ENCODE measurements around the gene TCF7L1.

TCF7L1 gene

GRCh38 chr2:85247610-85248009, 114.4 kb downstream of the TCF7L1 start:
- DNase-seq = no peak
- H3K9me3 Mint-ChIP-seq = no peaks in the 10 kb centered on the region
- no peak for ATAC-seq
- no peak overlapping the region for H3K4me3 Mint-ChIP-seq
- no peaks in the 10 kb centered on the region for H3K27me3 Mint-ChIP-seq
- peaks cover 7% of the 10 kb centered on the region for H3K4me1 Mint-ChIP-seq
- no peak overlapping the region for H3K27ac Mint-ChIP-seq
- H3K36me3 Mint-ChIP-seq (ENCODE audit: low read depth) = no peaks in the 10 kb centered on the region

GRCh38 chr2:85248773-85249509, 115.7 kb downstream of the TCF7L1 start:
- ATAC-seq = no peak
- Mint-ChIP-seq H3K27me3 (no peaks in the 10 kb centered on the region), H3K4me3 (no peak overlapping the region), H3K36me3 (ENCODE audit: low read depth) (no peaks in the 10 kb centered on the region), H3K4me1 (peaks cover 7% of the 10 kb centered on the region), H3K9me3 (no peaks in the 10 kb centered on the region), H3K27ac (no peak overlapping the region)
- DNase-seq = no peak

- Mint-ChIP-seq H3K9me3 (no peaks in the 10 kb centered on the region), H3K27ac (no peak overlapping the region), H3K4me1 (peaks cover 7% of the 10 kb centered on the region), H3K36me3 (ENCODE audit: low read depth) (no peaks in the 10 kb centered on the region), H3K4me3 (no peak overlapping the region), H3K27me3 (no peaks in the 10 kb centered on the region)
- no peak for ATAC-seq
- no peak for DNase-seq
Observed at GRCh38 chr2:85250045-85250444, 116.9 kb downstream of the TCF7L1 start.

- DNase-seq (no peak), ATAC-seq (no peak)
- Mint-ChIP-seq H3K27me3 (no peaks in the 10 kb centered on the region), H3K4me1 (peaks cover 5% of the 10 kb centered on the region), H3K27ac (no peak overlapping the region), H3K9me3 (no peaks in the 10 kb centered on the region), H3K36me3 (ENCODE audit: low read depth) (no peaks in the 10 kb centered on the region), H3K4me3 (no peak overlapping the region)
Observed at GRCh38 chr2:85251070-85251616, 118.0 kb downstream of the TCF7L1 start.

GRCh38 chr2:85253890-85254289, 120.7 kb downstream of the TCF7L1 start:
- no peak overlapping the region for H3K4me3 Mint-ChIP-seq
- H3K27me3 Mint-ChIP-seq = no peaks in the 10 kb centered on the region
- no peaks in the 10 kb centered on the region for H3K9me3 Mint-ChIP-seq
- DNase-seq = no peak
- ATAC-seq = no peak
- no peaks in the 10 kb centered on the region for H3K36me3 Mint-ChIP-seq (ENCODE audit: low read depth)
- H3K27ac Mint-ChIP-seq = no peak overlapping the region
- H3K4me1 Mint-ChIP-seq = no peaks in the 10 kb centered on the region

GRCh38 chr2:85254540-85255300, 121.5 kb downstream of the TCF7L1 start:
- ATAC-seq (no peak), DNase-seq (no peak)
- Mint-ChIP-seq H3K36me3 (ENCODE audit: low read depth) (no peaks in the 10 kb centered on the region), H3K27ac (no peak overlapping the region), H3K4me1 (no peaks in the 10 kb centered on the region), H3K9me3 (no peaks in the 10 kb centered on the region), H3K4me3 (no peak overlapping the region), H3K27me3 (no peaks in the 10 kb centered on the region)

GRCh38 chr2:85255456-85255812, 122.2 kb downstream of the TCF7L1 start:
- DNase-seq = no peak
- Mint-ChIP-seq H3K27ac (no peak overlapping the region), H3K4me1 (no peaks in the 10 kb centered on the region), H3K4me3 (no peak overlapping the region), H3K9me3 (no peaks in the 10 kb centered on the region), H3K36me3 (ENCODE audit: low read depth) (no peaks in the 10 kb centered on the region), H3K27me3 (no peaks in the 10 kb centered on the region)
- ATAC-seq = no peak

GRCh38 chr2:85255813-85256594, 122.8 kb downstream of the TCF7L1 start:
- no peaks in the 10 kb centered on the region for H3K36me3 Mint-ChIP-seq (ENCODE audit: low read depth)
- H3K9me3 Mint-ChIP-seq = no peaks in the 10 kb centered on the region
- H3K27ac Mint-ChIP-seq = no peak overlapping the region
- no peaks in the 10 kb centered on the region for H3K4me1 Mint-ChIP-seq
- ATAC-seq (no peak), DNase-seq (no peak)
- H3K27me3 Mint-ChIP-seq = no peaks in the 10 kb centered on the region
- H3K4me3 Mint-ChIP-seq = no peak overlapping the region

GRCh38 chr2:85257359-85257969, 124.3 kb downstream of the TCF7L1 start:
- no peak for ATAC-seq
- no peak for DNase-seq
- Mint-ChIP-seq H3K9me3 (no peaks in the 10 kb centered on the region), H3K4me1 (no peaks in the 10 kb centered on the region), H3K4me3 (no peak overlapping the region), H3K27ac (no peak overlapping the region), H3K36me3 (ENCODE audit: low read depth) (no peaks in the 10 kb centered on the region), H3K27me3 (no peaks in the 10 kb centered on the region)

GRCh38 chr2:85257970-85258605, 124.9 kb downstream of the TCF7L1 start:
- Mint-ChIP-seq H3K27me3 (no peaks in the 10 kb centered on the region), H3K4me1 (no peaks in the 10 kb centered on the region), H3K36me3 (ENCODE audit: low read depth) (no peaks in the 10 kb centered on the region), H3K9me3 (no peaks in the 10 kb centered on the region), H3K4me3 (no peak overlapping the region), H3K27ac (no peak overlapping the region)
- no peak for ATAC-seq
- DNase-seq = no peak

GRCh38 chr2:85259101-85259590, 126.0 kb downstream of the TCF7L1 start:
- Mint-ChIP-seq H3K27ac (no peak overlapping the region), H3K27me3 (peaks cover 5% of the 10 kb centered on the region), H3K4me1 (no peaks in the 10 kb centered on the region), H3K4me3 (no peak overlapping the region), H3K9me3 (no peaks in the 10 kb centered on the region), H3K36me3 (ENCODE audit: low read depth) (no peaks in the 10 kb centered on the region)
- DNase-seq (no peak), ATAC-seq (no peak)

GRCh38 chr2:85259879-85260278, 126.7 kb downstream of the TCF7L1 start:
- Mint-ChIP-seq H3K4me3 (no peak overlapping the region), H3K27me3 (peaks cover 5% of the 10 kb centered on the region), H3K9me3 (no peaks in the 10 kb centered on the region), H3K36me3 (ENCODE audit: low read depth) (no peaks in the 10 kb centered on the region), H3K4me1 (no peaks in the 10 kb centered on the region), H3K27ac (no peak overlapping the region)
- no peak for ATAC-seq
- no peak for DNase-seq

- Mint-ChIP-seq H3K27ac (no peak overlapping the region), H3K4me3 (no peak overlapping the region), H3K4me1 (no peaks in the 10 kb centered on the region), H3K36me3 (ENCODE audit: low read depth) (no peaks in the 10 kb centered on the region), H3K27me3 (peaks cover 5% of the 10 kb centered on the region), H3K9me3 (no peaks in the 10 kb centered on the region)
- DNase-seq (no peak), ATAC-seq (no peak)
Observed at GRCh38 chr2:85263591-85263990, 130.4 kb downstream of the TCF7L1 start.

GRCh38 chr2:85264471-85264870, 131.3 kb downstream of the TCF7L1 start:
- Mint-ChIP-seq H3K4me1 (no peaks in the 10 kb centered on the region), H3K27ac (no peak overlapping the region)
- no peak for DNase-seq

More at GRCh38 chr2:85264471-85264870, 131.3 kb downstream of the TCF7L1 start:
- Mint-ChIP-seq H3K9me3 (no peaks in the 10 kb centered on the region), H3K36me3 (ENCODE audit: low read depth) (no peaks in the 10 kb centered on the region), H3K4me3 (no peak overlapping the region), H3K27me3 (peaks cover 5% of the 10 kb centered on the region)
- ATAC-seq = no peak
